MM.1S (cell line): ENCODE measurements around the gene TCF7.

Source experiments
- DNase-seq: peaks from one replicate; pipeline ENCODE4 v3.0.0-alpha.2; 2015
- H2AFZ ChIP-seq: fragments of 300-600 bp; sonication (generic); 2 replicates; pipeline ENCODE4 v1.6.0; 2016; ENCODE audit warnings: antibody characterized with exemption, low read length
- H3F3A ChIP-seq: fragments of 300-600 bp; sonication (generic); 2 replicates; pipeline ENCODE4 v1.6.1; 2016; ENCODE audit warnings: mild to moderate bottlenecking, antibody characterized with exemption, low read length, moderate library complexity, mixed read lengths; ENCODE audit not compliant: insufficient read depth
- H3K27ac ChIP-seq: fragments of 300-600 bp; sonication (generic); 2 replicates; pipeline ENCODE4 v1.5.1; 2016; ENCODE audit warnings: mild to moderate bottlenecking, low read length
- H3K27me3 ChIP-seq: fragments of 300-600 bp; sonication (generic); replicated peaks from 2 replicates; pipeline ENCODE4 v1.6.0; 2016; ENCODE audit warnings: low read length; ENCODE audit not compliant: insufficient read depth
- H3K36me3 ChIP-seq: fragments of 300-600 bp; sonication (generic); replicated peaks from 2 replicates; pipeline ENCODE4 v1.6.1; 2016; ENCODE audit warnings: mild to moderate bottlenecking, low read length, mixed read lengths; ENCODE audit not compliant: insufficient read depth
- H3K4me1 ChIP-seq: fragments of 300-600 bp; sonication (generic); 2 replicates; pipeline ENCODE4 v1.6.1; 2016; ENCODE audit warnings: low read length, mixed read lengths
- H3K4me2 ChIP-seq: fragments of 300-600 bp; sonication (generic); 2 replicates; pipeline ENCODE4 v1.6.0; 2016; ENCODE audit warnings: low read depth, low read length
- H3K4me3 ChIP-seq: fragments of 300-600 bp; sonication (generic); 2 replicates; pipeline ENCODE4 v1.5.1; 2016; ENCODE audit warnings: low read length, mixed read lengths
- H3K79me2 ChIP-seq: fragments of 300-600 bp; sonication (generic); 2 replicates; pipeline ENCODE4 v1.6.1; 2016; ENCODE audit warnings: mixed run types, low read length, mixed read lengths
- H3K9ac ChIP-seq: fragments of 300-600 bp; sonication (generic); 2 replicates; pipeline ENCODE4 v1.6.1; 2016; ENCODE audit warnings: low read length, mixed read lengths
- H3K9me2 ChIP-seq: fragments of 300-600 bp; sonication (generic); replicated peaks from 2 replicates; pipeline ENCODE4 v1.6.1; 2016; ENCODE audit warnings: mild to moderate bottlenecking, low read length, mixed read lengths; ENCODE audit not compliant: insufficient read depth
- H3K9me3 ChIP-seq: fragments of 300-600 bp; sonication (generic); replicated peaks from 2 replicates; pipeline ENCODE4 v1.6.1; 2016; ENCODE audit warnings: mild to moderate bottlenecking, low read length, mixed read lengths; ENCODE audit not compliant: insufficient read depth
- H4K20me1 ChIP-seq: fragments of 300-600 bp; sonication (generic); 2 replicates; pipeline ENCODE4 v1.6.1; 2016; ENCODE audit warnings: mild to moderate bottlenecking, low read length, moderate library complexity, mixed read lengths; ENCODE audit not compliant: insufficient read depth
- CTCF ChIP-seq: fragments of 300-600 bp; sonication (generic); IDR thresholded peaks from 2 replicates; pipeline ENCODE4 v1.5.1; 2016; ENCODE audit warnings: antibody characterized with exemption, low read length, mixed read lengths
- EZH2 ChIP-seq: fragments of 300-600 bp; sonication (generic); optimal IDR thresholded peaks from 2 replicates; pipeline ENCODE3; 2017; ENCODE audit warnings: low read depth, mild to moderate bottlenecking, antibody characterized with exemption, low read length, mixed read lengths
- EZH2phosphoT487 ChIP-seq: fragments of 300-600 bp; sonication (generic); IDR thresholded peaks from 2 replicates; pipeline ENCODE4 v1.6.1; 2018; ENCODE audit warnings: antibody characterized with exemption, low read length

TCF7 gene

DNA sequence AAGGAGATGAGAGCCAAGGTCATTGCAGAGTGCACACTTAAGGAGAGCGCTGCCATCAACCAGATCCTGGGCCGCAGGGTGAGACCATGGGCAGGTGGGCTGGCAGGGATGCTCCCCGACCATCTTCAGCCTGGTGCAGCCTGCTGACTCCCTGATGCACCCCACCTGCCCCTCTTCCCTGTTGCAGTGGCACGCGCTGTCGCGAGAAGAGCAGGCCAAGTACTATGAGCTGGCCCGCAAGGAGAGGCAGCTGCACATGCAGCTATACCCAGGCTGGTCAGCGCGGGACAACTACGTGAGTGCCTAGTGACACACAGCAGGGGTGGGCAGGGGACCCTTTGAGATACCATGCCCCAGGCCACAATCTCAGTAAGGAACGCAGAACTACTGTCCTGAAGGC is 28.3 kb downstream of the TCF7 start:
- no peaks in the 10 kb centered on the region for H3K9me3 ChIP-seq
- H3K79me2 ChIP-seq: peaks cover 13% of the 10 kb centered on the region; the same call in 1 of the 2 replicates
- 0 out of 2 replicates have a peak, but pooled peaks cover 5% of the 10 kb centered on the region for H3K36me3 ChIP-seq

GRCh38 chr5:134143431-134143830 is 28.9 kb downstream of the TCF7 start:
- no peaks in the 10 kb centered on the region for H3K9me2 ChIP-seq
- H3F3A ChIP-seq: peaks cover 6% of the 10 kb centered on the region; the same call in 1 of the 2 replicates

More for the DNA sequence above, 28.3 kb downstream of the TCF7 start:
- Histone ChIP-seq H3K9me2 (no peaks in the 10 kb centered on the region), H3K4me2 (no peak overlapping the region), H3K4me3 (no peak overlapping the region), H4K20me1 (peaks cover 8% of the 10 kb centered on the region), H3K9ac (no peak overlapping the region), H3K27ac (no peak overlapping the region), H2AFZ (no peak overlapping the region), H3F3A (no peaks in the 10 kb centered on the region), H3K4me1 (peaks cover 12% of the 10 kb centered on the region), H3K27me3 (no peaks in the 10 kb centered on the region)
- TF ChIP-seq EZH2: no peak
- no peak for TF ChIP-seq EZH2phosphoT487
- no peak for TF ChIP-seq CTCF
- no peak for DNase-seq

GRCh38 chr5:134143944-134144941 is 29.8 kb downstream of the TCF7 start:
- H3K79me2 ChIP-seq: peaks cover 13% of the 10 kb centered on the region; the same call in 1 of the 2 replicates

More at GRCh38 chr5:134143431-134143830, 28.9 kb downstream of the TCF7 start:
- no peaks in the 10 kb centered on the region for H3K9me3 ChIP-seq
- H3K79me2 ChIP-seq: peaks cover 13% of the 10 kb centered on the region; the same call in 1 of the 2 replicates
- no peak overlapping the region for H2AFZ ChIP-seq
- no peaks in the 10 kb centered on the region for H3K27me3 ChIP-seq
- peaks cover 6% of the 10 kb centered on the region for H3K4me1 ChIP-seq
- no peak overlapping the region for H3K4me3 ChIP-seq
- H3K36me3 ChIP-seq: 0 out of 2 replicates have a peak, but pooled peaks cover 5% of the 10 kb centered on the region
- H3K4me2 ChIP-seq: no peak overlapping the region
- no peak for DNase-seq
- no peak overlapping the region for H3K9ac ChIP-seq
- TF ChIP-seq CTCF (no peak), EZH2phosphoT487 (no peak), EZH2 (no peak)
- H3K27ac ChIP-seq: no peak overlapping the region
- peaks cover 8% of the 10 kb centered on the region for H4K20me1 ChIP-seq

More at GRCh38 chr5:134143944-134144941, 29.8 kb downstream of the TCF7 start:
- H3K4me3 ChIP-seq: no peak overlapping the region
- no peaks in the 10 kb centered on the region for H3K4me1 ChIP-seq
- peaks cover 7% of the 10 kb centered on the region; the same call in 1 of the 2 replicates for H3F3A ChIP-seq
- no peaks in the 10 kb centered on the region for H3K9me2 ChIP-seq
- no peak overlapping the region for H3K27ac ChIP-seq
- peaks cover 8% of the 10 kb centered on the region for H4K20me1 ChIP-seq
- no peaks in the 10 kb centered on the region for H3K27me3 ChIP-seq
- no peak overlapping the region for H2AFZ ChIP-seq
- H3K9ac ChIP-seq: no peak overlapping the region
- H3K4me2 ChIP-seq: no peak overlapping the region
- TF ChIP-seq CTCF (no peak), EZH2phosphoT487 (no peak), EZH2 (no peak)
- DNase-seq: no peak
- 0 out of 2 replicates have a peak, but pooled peaks cover 7% of the 10 kb centered on the region for H3K36me3 ChIP-seq
- no peaks in the 10 kb centered on the region for H3K9me3 ChIP-seq
